Effector memory CD8-positive, alpha-beta T cell (primary cell): ENCODE measurements around the gene DPH2.
A peak's percentile ranks its signal among the peaks of the same experiment; 100 is the strongest.

ENCODE experiments used
- ATAC-seq: fragments of 150-1000 bp; cut with Tn5 transposase; replicated peaks from 2 replicates; pipeline ENCODE4 v1.10.0; 2021; ENCODE audit warnings: mild to moderate bottlenecking, moderate library complexity
- DNase-seq, 3 experiments: peaks; one replicate each; pipeline ENCODE4 v3.0.0; 2021
- H3K27ac Mint-ChIP-seq, 2 donors: one replicate each; pipeline ENCODE4 v1.8.0; 2022; ENCODE audit warnings: mild to moderate bottlenecking in 2 of 2, mixed read lengths in 2 of 2, moderate library complexity in 2 of 2
- H3K27me3 Mint-ChIP-seq, 2 donors: one replicate each; pipeline ENCODE4 v1.8.0; 2022; ENCODE audit warnings: mixed read lengths in 2 of 2
- H3K36me3 Mint-ChIP-seq: one replicate; pipeline ENCODE4 v1.8.0; 2022; ENCODE audit warnings: mild to moderate bottlenecking, moderate library complexity, mixed read lengths; ENCODE audit not compliant: insufficient read depth
- H3K4me1 Mint-ChIP-seq, 2 donors: one replicate each; pipeline ENCODE4 v1.8.0; 2022; ENCODE audit warnings: low read depth in 2 of 2, mixed read lengths in 2 of 2
- H3K4me3 Mint-ChIP-seq, 2 donors: one replicate each; pipeline ENCODE4 v1.8.0; 2022; ENCODE audit warnings: mild to moderate bottlenecking in 2 of 2, mixed read lengths in 2 of 2, moderate library complexity in 2 of 2
- H3K9me3 Mint-ChIP-seq, 2 donors: one replicate each; pipeline ENCODE4 v1.8.0; 2022; ENCODE audit warnings: mixed read lengths in 2 of 2

Gene DPH2

DNA sequence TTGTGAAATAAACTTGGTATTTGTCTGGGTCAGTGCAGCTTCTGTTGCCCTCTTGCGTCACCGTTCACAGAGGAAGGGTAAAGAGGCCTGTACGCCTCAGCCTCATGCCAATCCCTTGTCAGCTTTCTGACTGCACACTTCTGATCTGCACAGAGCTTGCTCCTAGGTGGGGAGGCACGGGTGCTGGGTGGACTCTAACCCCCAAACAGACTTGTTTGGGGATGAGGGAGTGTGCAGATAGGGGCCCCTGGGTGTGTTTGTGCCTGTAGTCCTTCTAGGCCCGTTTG is 8.4 kb downstream of the DPH2 start:
- H3K27ac Mint-ChIP-seq: peak overlapping the region; percentile 18 to 48
- DNase-seq: no peak
- H3K4me3 Mint-ChIP-seq: peak overlapping the region; percentile 63 to 94
- H3K36me3 Mint-ChIP-seq: peaks cover 17% of the 10 kb centered on the region
- H3K27me3 Mint-ChIP-seq: no peaks in the 10 kb centered on the region
- ATAC-seq: no peak
- peaks cover 50 to 52% of the 10 kb centered on the region in 2 donors for H3K4me1 Mint-ChIP-seq
- no peaks in the 10 kb centered on the region for H3K9me3 Mint-ChIP-seq

DNA sequence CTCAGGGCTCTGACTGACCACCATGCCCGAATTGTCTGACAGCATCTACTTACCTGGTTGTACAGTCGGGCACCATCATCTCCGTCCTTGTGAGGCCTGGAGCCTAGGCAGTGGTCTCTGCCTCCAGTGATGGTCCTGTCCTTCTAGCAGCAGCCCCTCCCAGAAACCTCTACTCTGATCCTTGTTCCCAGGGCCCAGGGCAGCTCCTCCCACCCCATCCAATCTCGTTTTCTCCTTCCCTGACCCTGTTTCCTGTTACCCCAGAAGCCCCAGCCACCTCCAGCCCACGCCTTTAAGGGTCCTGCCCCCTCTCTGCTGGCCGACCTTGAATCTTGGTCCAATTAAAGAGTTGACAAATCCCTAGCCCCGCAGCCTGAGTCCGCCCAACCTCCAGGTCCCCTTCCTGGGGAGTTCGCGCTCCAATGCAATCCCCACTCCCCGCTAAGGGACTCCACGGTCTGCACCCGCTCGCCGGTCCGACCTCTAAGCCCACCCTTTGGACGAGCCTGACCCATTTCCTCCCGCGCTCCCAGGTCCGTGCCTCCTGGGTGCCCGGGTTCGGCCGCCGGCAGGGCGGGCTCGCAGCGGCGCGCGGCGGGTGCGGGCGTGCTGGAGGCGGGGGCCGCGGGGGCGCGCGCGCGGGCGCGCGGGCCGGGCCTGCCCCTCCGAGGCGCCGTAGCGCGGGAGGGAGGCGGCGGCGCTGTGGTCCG is 8.9 kb downstream of the DPH2 start, which contains the start of gene B4GALT2:
TSS of gene B4GALT2 (plus strand) at position 660 of the 710 bp plus-strand sequence. CDS start 1,951 bp downstream, outside the sequence.
- H3K4me3 Mint-ChIP-seq: peak within 1 kb of the TSS; percentile 79 to 94
- H3K36me3 Mint-ChIP-seq: peaks cover 17% of the 10 kb centered on the region
- no peaks in the 10 kb centered on the region for H3K9me3 Mint-ChIP-seq
- peaks cover 48 to 49% of the 10 kb centered on the region in 2 donors for H3K4me1 Mint-ChIP-seq
- ATAC-seq: peak; percentile 15
- H3K27me3 Mint-ChIP-seq: no peaks in the 10 kb centered on the region
- H3K27ac Mint-ChIP-seq: peak within 1 kb of the TSS; percentile 57 to 63
- peak; percentile 17 to 28 (median 25) for DNase-seq

DNA sequence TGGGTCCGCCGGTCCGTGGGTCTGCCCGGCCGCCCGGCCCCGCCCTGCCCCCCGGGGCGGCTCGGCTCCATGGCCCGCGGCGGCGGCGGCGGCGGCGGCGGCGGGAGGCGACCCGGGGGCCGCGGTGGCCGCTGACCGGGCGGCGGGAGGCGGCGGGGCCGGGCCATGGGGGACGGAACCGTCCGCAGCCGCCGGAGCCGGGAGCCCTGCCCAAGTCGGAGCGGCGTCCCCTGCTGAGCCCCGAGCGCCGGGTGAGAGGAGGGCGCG is 9.4 kb downstream of the DPH2 start:
- H3K9me3 Mint-ChIP-seq: no peaks in the 10 kb centered on the region
- H3K36me3 Mint-ChIP-seq: peaks cover 17% of the 10 kb centered on the region
- peaks cover 44% of the 10 kb centered on the region in 2 donors for H3K4me1 Mint-ChIP-seq
- H3K27ac Mint-ChIP-seq: no peak overlapping the region
- no peak for ATAC-seq
- H3K27me3 Mint-ChIP-seq: no peaks in the 10 kb centered on the region
- no peak for DNase-seq
- H3K4me3 Mint-ChIP-seq: peak overlapping the region in 1 of 2 donors; percentile 83

DNA sequence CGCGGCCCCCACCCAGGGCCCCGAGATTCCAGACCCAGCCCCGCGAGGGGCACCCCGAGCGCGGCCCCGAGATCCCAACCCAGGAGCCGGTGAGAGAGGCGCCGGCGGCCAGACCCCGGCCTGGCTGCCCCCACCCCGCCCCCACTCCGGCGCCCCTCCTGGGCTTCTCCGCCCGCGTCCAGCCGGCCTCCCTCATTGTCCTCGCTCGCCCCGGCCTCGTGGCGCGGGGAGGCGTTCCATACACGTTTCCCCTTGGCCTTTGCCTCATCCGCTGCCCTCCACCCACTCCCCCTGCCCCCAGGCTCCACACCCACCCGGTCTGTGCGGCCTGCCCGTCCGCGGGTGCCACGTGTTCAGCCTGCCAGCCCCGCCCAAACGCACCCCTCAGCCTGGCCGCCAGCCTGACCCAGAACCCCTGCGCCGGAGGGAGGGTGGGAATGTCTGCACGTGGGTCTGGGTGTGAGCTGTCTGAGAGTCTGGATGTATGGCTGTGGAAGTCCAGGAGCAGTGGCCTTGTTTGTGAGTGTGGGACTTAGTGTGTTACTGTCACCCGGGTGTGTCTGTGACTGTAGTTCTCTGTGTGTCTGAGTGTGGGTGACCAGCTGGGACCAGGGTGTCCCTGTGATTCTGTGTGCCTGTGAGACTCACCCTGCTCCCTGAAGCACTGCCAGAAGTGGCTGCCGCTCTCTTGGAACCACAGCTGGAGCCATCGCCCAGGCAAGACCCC is 9.9 kb downstream of the DPH2 start:
- no peaks in the 10 kb centered on the region for H3K27me3 Mint-ChIP-seq
- DNase-seq (no peak), ATAC-seq (no peak)
- H3K9me3 Mint-ChIP-seq: no peaks in the 10 kb centered on the region
- H3K4me3 Mint-ChIP-seq: peak overlapping the region; percentile 79 to 83
- H3K27ac Mint-ChIP-seq: peak overlapping the region; percentile 57 to 63
- peaks cover 41% of the 10 kb centered on the region in 2 donors for H3K4me1 Mint-ChIP-seq
- H3K36me3 Mint-ChIP-seq: peaks cover 13% of the 10 kb centered on the region

DNA sequence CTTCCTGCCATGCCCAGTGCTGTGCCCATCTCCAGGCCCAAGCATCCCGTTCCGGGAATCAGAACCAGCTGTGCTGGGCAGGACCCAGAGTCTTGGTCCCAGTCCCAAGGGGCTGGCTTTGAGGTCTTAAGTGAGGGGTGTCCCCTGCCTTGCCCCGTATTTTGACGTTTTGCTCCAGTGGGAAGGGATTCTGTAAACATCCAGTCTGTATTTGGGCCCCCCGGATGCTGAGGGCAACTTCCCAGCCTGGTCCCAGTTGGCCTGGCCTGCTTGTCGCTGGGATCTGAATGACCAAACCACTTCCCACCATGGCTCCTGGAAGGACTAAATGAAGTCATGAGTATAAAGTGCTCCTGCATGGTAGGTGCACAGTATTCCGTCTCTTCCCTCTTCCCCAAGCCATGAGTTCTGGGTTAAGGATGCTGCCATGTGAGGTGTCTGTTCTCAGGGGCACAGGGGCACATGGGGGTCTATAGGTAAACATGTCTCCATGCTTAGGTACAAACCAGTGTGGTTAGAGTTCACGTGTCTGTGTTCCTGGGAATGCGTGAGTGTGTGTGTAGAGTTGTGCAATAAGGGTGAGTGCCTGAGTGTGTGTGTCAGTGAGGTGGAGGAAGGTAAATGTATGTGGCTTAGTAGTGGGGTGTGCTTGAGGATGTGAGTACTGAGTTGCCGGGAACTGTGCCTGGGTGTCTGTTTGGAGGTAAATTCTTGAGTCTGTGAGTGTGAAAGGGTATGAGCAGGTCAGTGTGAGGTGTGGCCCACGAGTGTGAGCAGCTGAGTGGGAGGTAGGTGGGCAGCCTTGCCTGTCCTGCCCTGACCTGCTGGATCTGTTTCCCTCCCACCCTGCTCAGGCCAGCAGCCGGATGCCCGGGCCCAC is 10.7 kb downstream of the DPH2 start:
- no peaks in the 10 kb centered on the region for H3K9me3 Mint-ChIP-seq
- ATAC-seq (no peak), DNase-seq (no peak)
- H3K27ac Mint-ChIP-seq: peak overlapping the region; percentile 57 to 63
- H3K4me1 Mint-ChIP-seq: peaks cover 39 to 41% of the 10 kb centered on the region in 2 donors
- H3K36me3 Mint-ChIP-seq: peaks cover 11% of the 10 kb centered on the region
- no peaks in the 10 kb centered on the region for H3K27me3 Mint-ChIP-seq
- peak overlapping the region; percentile 79 to 83 for H3K4me3 Mint-ChIP-seq

DNA sequence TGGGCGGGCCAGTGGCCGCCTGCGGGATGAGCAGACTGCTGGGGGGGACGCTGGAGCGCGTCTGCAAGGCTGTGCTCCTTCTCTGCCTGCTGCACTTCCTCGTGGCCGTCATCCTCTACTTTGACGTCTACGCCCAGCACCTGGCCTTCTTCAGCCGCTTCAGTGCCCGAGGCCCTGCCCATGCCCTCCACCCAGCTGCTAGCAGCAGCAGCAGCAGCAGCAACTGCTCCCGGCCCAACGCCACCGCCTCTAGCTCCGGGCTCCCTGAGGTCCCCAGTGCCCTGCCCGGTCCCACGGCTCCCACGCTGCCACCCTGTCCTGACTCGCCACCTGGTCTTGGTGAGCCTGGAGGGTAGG is 11.3 kb downstream of the DPH2 start:
- ATAC-seq (no peak), DNase-seq (no peak)
- Mint-ChIP-seq H3K36me3 (peaks cover 11% of the 10 kb centered on the region), H3K4me1 (peaks cover 33 to 36% of the 10 kb centered on the region in 2 donors), H3K27ac (no peak overlapping the region), H3K27me3 (no peaks in the 10 kb centered on the region), H3K9me3 (no peaks in the 10 kb centered on the region), H3K4me3 (no peak overlapping the region)

DNA sequence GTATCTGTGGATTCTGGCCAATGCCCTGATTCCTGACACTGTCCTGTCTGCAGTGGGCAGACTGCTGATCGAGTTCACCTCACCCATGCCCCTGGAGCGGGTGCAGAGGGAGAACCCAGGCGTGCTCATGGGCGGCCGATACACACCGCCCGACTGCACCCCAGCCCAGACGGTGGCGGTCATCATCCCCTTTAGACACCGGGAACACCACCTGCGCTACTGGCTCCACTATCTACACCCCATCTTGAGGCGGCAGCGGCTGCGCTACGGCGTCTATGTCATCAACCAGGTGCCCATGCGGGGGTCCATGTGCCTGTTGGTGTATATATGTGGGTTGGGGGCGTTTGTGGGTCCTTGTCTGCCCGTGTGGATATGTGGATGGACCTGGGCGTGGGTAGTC is 11.8 kb downstream of the DPH2 start:
- Mint-ChIP-seq H3K27ac (no peak overlapping the region), H3K36me3 (peaks cover 8% of the 10 kb centered on the region), H3K27me3 (no peaks in the 10 kb centered on the region), H3K4me3 (no peak overlapping the region), H3K9me3 (no peaks in the 10 kb centered on the region), H3K4me1 (peaks cover 27 to 30% of the 10 kb centered on the region in 2 donors)
- no peak for DNase-seq
- no peak for ATAC-seq

DNA sequence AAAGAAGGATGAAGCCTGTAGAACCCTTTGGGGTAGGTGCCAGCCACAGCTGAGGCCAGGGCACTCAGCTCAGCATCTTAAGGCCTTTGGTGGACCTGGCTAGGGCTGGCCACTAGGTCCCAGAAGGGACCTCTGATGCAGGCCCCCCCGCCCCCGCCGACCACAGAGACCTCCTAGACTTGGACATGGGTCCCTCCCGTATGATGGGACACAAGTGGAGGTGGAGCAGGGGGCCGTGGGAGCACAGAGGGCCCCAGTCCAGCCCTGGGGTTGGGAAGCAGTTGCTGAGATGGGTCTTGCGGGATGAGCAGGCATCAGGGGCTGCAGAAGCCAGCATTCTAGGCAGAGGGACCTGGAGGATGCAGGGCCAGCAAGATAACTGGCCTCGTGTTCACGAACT is 12.4 kb downstream of the DPH2 start:
- Mint-ChIP-seq H3K4me1 (peaks cover 21 to 24% of the 10 kb centered on the region in 2 donors), H3K9me3 (no peaks in the 10 kb centered on the region), H3K36me3 (peaks cover 3% of the 10 kb centered on the region), H3K27me3 (no peaks in the 10 kb centered on the region), H3K27ac (no peak overlapping the region), H3K4me3 (no peak overlapping the region)
- ATAC-seq: no peak
- no peak for DNase-seq

DNA sequence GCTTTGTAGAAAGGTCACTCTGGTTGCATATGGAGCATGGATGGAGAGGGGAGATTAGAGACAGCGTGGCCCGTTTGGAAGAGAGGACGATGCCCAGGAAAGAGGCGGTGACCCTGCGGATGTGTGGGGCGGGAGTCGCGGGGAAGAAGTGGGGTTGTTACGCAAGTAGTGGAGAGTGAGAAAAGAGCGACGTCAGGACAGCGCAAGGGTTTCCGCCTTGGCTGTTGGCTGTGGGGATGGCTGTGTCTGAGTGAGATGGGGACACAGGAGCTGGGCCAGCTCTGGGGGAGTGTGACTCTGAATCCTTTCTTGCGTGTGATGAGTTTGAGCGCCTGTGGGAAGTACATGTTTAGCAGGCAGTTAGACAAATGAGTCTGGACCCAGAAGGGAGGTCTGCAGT is 13.0 kb downstream of the DPH2 start:
- no peak overlapping the region for H3K27ac Mint-ChIP-seq
- peaks cover 16 to 19% of the 10 kb centered on the region in 2 donors for H3K4me1 Mint-ChIP-seq
- peaks cover 3% of the 10 kb centered on the region for H3K36me3 Mint-ChIP-seq
- H3K9me3 Mint-ChIP-seq: no peaks in the 10 kb centered on the region
- H3K4me3 Mint-ChIP-seq: no peak overlapping the region
- DNase-seq: no peak
- ATAC-seq: no peak
- no peaks in the 10 kb centered on the region for H3K27me3 Mint-ChIP-seq

DNA sequence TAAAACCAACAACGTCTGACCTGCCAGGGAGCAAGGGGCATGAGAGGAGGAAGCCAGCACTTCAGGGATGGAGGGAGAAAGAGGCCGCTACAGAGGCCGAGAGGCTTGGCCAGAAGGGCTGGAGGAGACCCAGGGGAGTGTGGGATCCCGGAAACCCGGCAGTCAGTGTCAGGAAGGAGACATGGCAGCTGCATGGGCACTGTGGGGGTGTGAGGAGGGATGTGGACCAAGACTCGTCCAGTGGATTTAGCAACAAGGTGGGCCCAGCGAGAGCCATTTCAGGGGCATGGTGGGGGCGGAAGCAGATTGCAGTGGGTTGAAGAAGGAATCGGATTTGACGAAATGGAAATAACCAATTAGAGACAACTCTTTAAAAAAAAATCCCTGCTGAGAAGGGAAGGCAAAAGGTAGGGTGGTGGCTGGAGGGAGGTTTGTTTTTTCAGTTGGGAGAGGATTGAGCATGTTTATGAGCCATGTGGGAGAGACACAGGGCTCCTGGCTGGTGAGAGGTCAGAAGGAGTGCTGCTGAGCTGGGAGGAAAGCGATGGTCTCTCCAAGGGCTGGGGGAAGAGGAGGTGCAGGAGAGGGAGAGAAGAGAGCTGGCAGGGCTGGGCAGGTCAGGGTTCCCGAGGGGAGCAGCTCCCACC is 13.6 kb downstream of the DPH2 start:
- DNase-seq: no peak
- H3K4me1 Mint-ChIP-seq: peaks cover 13 to 14% of the 10 kb centered on the region in 2 donors
- no peak for ATAC-seq
- peak overlapping the region in 1 of 2 donors; percentile 23 for H3K27ac Mint-ChIP-seq
- peaks cover 3% of the 10 kb centered on the region for H3K36me3 Mint-ChIP-seq
- H3K4me3 Mint-ChIP-seq: no peak overlapping the region
- no peaks in the 10 kb centered on the region for H3K9me3 Mint-ChIP-seq
- H3K27me3 Mint-ChIP-seq: no peaks in the 10 kb centered on the region

DNA sequence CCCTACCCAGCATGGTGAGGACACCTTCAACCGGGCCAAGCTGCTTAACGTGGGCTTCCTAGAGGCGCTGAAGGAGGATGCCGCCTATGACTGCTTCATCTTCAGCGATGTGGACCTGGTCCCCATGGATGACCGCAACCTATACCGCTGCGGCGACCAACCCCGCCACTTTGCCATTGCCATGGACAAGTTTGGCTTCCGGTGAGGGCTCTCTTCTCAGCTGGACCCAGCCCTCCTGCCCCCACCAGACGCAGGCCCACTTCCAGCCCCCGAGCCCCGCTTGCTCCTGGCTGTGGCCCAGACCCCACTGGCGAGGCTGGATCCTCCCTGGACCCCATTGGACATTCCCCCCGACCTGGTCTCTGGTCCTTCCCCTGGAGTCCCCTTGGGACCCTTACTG is 15.0 kb downstream of the DPH2 start:
- H3K4me1 Mint-ChIP-seq: peaks cover 7 to 8% of the 10 kb centered on the region in 2 donors
- peaks cover 2% of the 10 kb centered on the region for H3K36me3 Mint-ChIP-seq
- no peak for DNase-seq
- no peaks in the 10 kb centered on the region for H3K9me3 Mint-ChIP-seq
- H3K27ac Mint-ChIP-seq: no peak overlapping the region
- ATAC-seq: no peak
- no peak overlapping the region for H3K4me3 Mint-ChIP-seq
- H3K27me3 Mint-ChIP-seq: no peaks in the 10 kb centered on the region

DNA sequence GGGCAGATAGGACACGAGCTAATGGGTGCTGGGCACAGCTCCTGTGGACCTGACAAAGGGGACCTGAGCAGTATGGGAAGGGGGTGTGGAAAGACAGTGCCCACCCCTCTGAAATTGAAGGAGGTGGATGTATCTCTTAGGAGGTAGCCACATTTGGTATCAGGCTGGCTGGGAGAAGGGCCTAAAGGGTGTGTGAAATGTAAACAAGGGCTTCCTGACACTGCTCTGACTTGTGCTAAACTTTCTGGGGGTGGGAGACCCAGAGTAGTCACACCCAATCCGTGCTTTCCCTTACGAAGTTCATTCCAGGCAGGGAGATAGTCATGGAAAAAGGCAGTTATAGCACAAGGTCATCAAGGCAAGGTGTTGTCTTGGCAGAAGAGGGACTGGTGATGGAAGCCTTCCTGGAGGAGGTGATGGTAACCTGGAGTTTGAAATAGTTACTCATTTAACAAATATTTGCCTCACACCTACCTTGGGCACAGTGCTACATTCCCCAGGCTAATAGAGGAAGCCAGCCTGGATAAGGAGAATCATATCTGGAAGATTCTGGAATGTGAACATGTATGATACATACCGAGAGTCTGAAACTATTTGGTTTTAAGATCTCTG is 16.3 kb downstream of the DPH2 start:
- DNase-seq (no peak), ATAC-seq (no peak)
- Mint-ChIP-seq H3K36me3 (no peaks in the 10 kb centered on the region), H3K27ac (peak overlapping the region in 1 of 2 donors; percentile 24), H3K9me3 (no peaks in the 10 kb centered on the region), H3K4me3 (no peak overlapping the region), H3K27me3 (no peaks in the 10 kb centered on the region), H3K4me1 (peaks cover under 1 to 3% of the 10 kb centered on the region in 2 donors)

DNA sequence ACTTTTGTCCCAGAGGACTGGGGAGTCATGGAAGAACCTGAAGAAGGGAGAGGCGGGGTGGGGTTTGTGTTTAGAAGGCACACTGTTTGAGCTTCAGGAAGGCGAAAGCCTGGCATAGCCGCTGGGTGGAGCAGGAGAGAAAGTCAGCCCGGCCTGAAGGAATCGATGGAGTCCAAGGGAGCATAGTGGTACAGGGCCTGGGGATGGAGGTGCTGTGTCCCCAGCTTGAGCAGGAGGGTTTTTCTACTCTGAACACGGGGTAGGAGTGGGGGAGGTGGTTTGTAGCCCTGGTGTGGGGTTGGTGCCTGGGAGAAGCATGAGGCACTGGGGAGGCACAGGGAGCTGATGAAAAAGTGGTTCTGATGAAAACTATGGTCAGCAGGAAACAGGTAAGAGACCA is 16.9 kb downstream of the DPH2 start:
- Mint-ChIP-seq H3K9me3 (no peaks in the 10 kb centered on the region), H3K27ac (peak overlapping the region in 1 of 2 donors; percentile 24), H3K36me3 (peaks cover 5% of the 10 kb centered on the region), H3K4me3 (no peak overlapping the region), H3K27me3 (no peaks in the 10 kb centered on the region), H3K4me1 (peaks cover 6 to 7% of the 10 kb centered on the region in 2 donors)
- no peak for ATAC-seq
- no peak for DNase-seq
